ENCODE data around the gene GTF2F1. TPM values are rescaled to one million over a fixed set of nuclear protein-coding genes. Genes with fewer than 3 reads are reported as not detected.
"Not testable (repeated sequence)": the region's sequence is repeated elsewhere in the genome, so short reads cannot be mapped to it uniquely, and the experiment has no call there.

GTF2F1 gene
- total RNA-seq, 4 donors from 2014 or later = 28.5 to 50.3 (median 38.6) TPM

GRCh38 chr19:6412061-6412446 is 19.1 kb upstream of the GTF2F1 start:
- DNase-seq (ENCODE audit: low spot score) = no peak
- no peak for ATAC-seq (ENCODE audit: low FRiP score)

GRCh38 chr19:6409346-6409745 is 16.4 kb upstream of the GTF2F1 start:
- ATAC-seq (ENCODE audit: low FRiP score) (no peak), DNase-seq (ENCODE audit: low spot score) (no peak)
- TF ChIP-seq CTCF (IDR thresholded peaks at IDR 0.05) = no peak

More at GRCh38 chr19:6412061-6412446, 19.1 kb upstream of the GTF2F1 start:
- TF ChIP-seq CTCF (IDR thresholded peaks at IDR 0.05) = no peak

- ATAC-seq (ENCODE audit: low FRiP score) (no peak), DNase-seq (ENCODE audit: low spot score) (no peak)
- TF ChIP-seq CTCF (IDR thresholded peaks at IDR 0.05) = no peak
Observed at GRCh38 chr19:6406401-6406800, 13.4 kb upstream of the GTF2F1 start.

GRCh38 chr19:6402837-6403608 is 10.1 kb upstream of the GTF2F1 start:
- no peak for DNase-seq (ENCODE audit: low spot score)
- TF ChIP-seq CTCF (IDR thresholded peaks at IDR 0.05) = no peak
- no peak for ATAC-seq (ENCODE audit: low FRiP score)

- ATAC-seq (ENCODE audit: low FRiP score) = no peak
- no peak for DNase-seq (ENCODE audit: low spot score)
Observed at GRCh38 chr19:6402058-6402457, 9.1 kb upstream of the GTF2F1 start.

GRCh38 chr19:6400062-6400944 is 7.3 kb upstream of the GTF2F1 start:
- not testable (repeated sequence) for ATAC-seq (ENCODE audit: low FRiP score); DNase-seq (ENCODE audit: low spot score)

More at GRCh38 chr19:6402058-6402457, 9.1 kb upstream of the GTF2F1 start:
- no peak for TF ChIP-seq CTCF (IDR thresholded peaks at IDR 0.05)

GRCh38 chr19:6396305-6396704 is 3.3 kb upstream of the GTF2F1 start:
- TF ChIP-seq CTCF (IDR thresholded peaks at IDR 0.05) = no peak
- DNase-seq (ENCODE audit: low spot score) (no peak), ATAC-seq (ENCODE audit: low FRiP score) (no peak)
